Measurements from ENCODE around the gene PPP6R3. TPM values are rescaled to one million over a fixed set of nuclear protein-coding genes. Genes with fewer than 3 reads are reported as not detected.

Gene PPP6R3
- total RNA-seq, 1 experiment from 2014 or later: 138 TPM

DNA sequence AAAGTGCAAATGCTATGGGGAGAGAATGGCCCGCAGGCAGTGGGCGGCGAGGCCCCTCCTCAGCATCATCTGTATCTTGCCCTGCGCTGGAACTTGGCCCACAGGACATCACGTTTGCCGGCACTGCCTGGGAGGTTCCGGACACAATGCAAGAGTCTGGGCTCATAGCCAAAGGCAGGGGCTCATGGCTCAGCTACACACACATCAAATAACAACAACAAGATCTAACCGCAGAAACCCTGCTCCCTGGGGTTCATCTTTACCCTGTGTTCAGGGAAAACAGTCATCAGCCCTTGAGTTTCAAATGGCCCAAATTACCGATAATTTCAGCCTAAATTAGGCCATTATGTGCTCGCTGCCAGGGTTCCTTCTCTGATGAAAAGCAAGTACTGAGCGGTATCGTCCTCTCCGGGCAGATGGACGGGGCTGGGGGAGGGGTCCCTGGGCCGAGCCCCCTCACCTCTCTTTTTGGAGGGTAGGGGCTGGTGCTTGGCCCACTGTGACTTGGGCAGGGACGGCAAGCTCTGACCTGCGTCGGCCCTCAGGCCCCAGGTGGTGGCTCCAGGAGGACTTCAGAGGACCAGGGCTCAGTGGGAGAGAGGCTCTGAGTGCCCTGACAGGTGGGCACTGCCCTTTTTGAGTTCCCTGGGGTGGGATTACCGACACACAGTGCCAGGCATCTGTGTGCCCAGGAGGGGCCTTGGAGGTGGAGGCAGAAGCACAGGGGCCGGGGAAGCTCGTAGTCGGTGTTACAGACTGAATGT is 198.8 kb downstream of the PPP6R3 start:
- Histone ChIP-seq H3K27ac (ENCODE audit: insufficient read length, low read depth, low read length) (no peak overlapping the region), H3K4ac (ENCODE audit: low read depth, low read length) (no peak overlapping the region), H3K9me3 (ENCODE audit: control insufficient read depth, low read depth, low read length) (no peaks in the 10 kb centered on the region), H3K4me1 (ENCODE audit: insufficient read depth, low read length) (no peaks in the 10 kb centered on the region), H3K14ac (ENCODE audit: insufficient read depth, low read length) (no peak overlapping the region), H3K79me2 (ENCODE audit: insufficient read depth, low read length) (no peaks in the 10 kb centered on the region), H2AK5ac (ENCODE audit: insufficient read length, low read length) (no peak overlapping the region), H4K5ac (ENCODE audit: insufficient read length, low read depth, low read length) (no peak overlapping the region), H3K23me2 (ENCODE audit: insufficient read length, low read depth, low read length, poor library complexity, severe bottlenecking) (no peaks in the 10 kb centered on the region), H2BK5ac (ENCODE audit: insufficient read length, low read length) (no peak overlapping the region), H2BK120ac (ENCODE audit: low read depth, low read length, poor library complexity, severe bottlenecking) (no peak overlapping the region), H3K79me1 (ENCODE audit: insufficient read depth, low read depth, low read length, poor library complexity, severe bottlenecking) (no peaks in the 10 kb centered on the region), H3K27me3 (ENCODE audit: insufficient read depth, low read length) (no peaks in the 10 kb centered on the region), H2AFZ (ENCODE audit: low read length) (no peak overlapping the region), H2BK12ac (ENCODE audit: insufficient read length, low read depth, low read length) (no peak overlapping the region), H3K23ac (ENCODE audit: insufficient read length, low read depth, low read length) (no peak overlapping the region), H3K56ac (ENCODE audit: insufficient read length, low read depth, low read length) (no peak overlapping the region), H4K20me1 (ENCODE audit: control insufficient read depth, insufficient read depth, insufficient read length) (no peaks in the 10 kb centered on the region), H3T11ph (ENCODE audit: low read length) (no peak overlapping the region), H2BK15ac (ENCODE audit: low read depth, low read length) (no peak overlapping the region), H4K91ac (ENCODE audit: insufficient read length, low read depth, low read length) (no peak overlapping the region), H3K4me2 (ENCODE audit: insufficient read depth, insufficient read length, low read length) (no peak overlapping the region), H4K8ac (replicated peaks; ENCODE audit: insufficient read length, low read depth, low read length) (no peak overlapping the region), H3K9ac (ENCODE audit: extremely low read depth, insufficient read length, low read length) (no peak overlapping the region), H2BK20ac (ENCODE audit: low read depth, low read length, poor library complexity, severe bottlenecking) (no peak overlapping the region), H3K18ac (ENCODE audit: insufficient read length, low read depth, low read length) (no peak overlapping the region)
- no peaks in the 10 kb centered on the region for H3K4me1 Mint-ChIP-seq
- peaks cover 0 to 6% (median 0%) of the 10 kb centered on the region in 3 experiments; a peak in 1 of 7 replicates for H3K36me3 Mint-ChIP-seq (ENCODE audit: insufficient read depth in 1 of 3, low read depth in 3 of 3)
- no peak overlapping the region for H3K4me3 Mint-ChIP-seq
- WGBS (ENCODE audit: extremely low coverage, insufficient read length, low lambda C conversion rate): no CpG with 5 or more reads among the region's 22 CpGs
- DNase-seq: peak; percentile 25
- peaks cover 6 to 15% of the 10 kb centered on the region in 2 experiments for H3K9me3 Mint-ChIP-seq
- no peak overlapping the region; a peak in 2 of 7 replicates for H3K27ac Mint-ChIP-seq
- TF ChIP-seq, protein P1, sequence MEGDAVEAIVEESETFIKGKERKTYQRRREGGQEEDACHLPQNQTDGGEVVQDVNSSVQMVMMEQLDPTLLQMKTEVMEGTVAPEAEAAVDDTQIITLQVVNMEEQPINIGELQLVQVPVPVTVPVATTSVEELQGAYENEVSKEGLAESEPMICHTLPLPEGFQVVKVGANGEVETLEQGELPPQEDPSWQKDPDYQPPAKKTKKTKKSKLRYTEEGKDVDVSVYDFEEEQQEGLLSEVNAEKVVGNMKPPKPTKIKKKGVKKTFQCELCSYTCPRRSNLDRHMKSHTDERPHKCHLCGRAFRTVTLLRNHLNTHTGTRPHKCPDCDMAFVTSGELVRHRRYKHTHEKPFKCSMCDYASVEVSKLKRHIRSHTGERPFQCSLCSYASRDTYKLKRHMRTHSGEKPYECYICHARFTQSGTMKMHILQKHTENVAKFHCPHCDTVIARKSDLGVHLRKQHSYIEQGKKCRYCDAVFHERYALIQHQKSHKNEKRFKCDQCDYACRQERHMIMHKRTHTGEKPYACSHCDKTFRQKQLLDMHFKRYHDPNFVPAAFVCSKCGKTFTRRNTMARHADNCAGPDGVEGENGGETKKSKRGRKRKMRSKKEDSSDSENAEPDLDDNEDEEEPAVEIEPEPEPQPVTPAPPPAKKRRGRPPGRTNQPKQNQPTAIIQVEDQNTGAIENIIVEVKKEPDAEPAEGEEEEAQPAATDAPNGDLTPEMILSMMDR (conservative IDR thresholded peaks at IDR 0.05): no peak
- H3K27me3 Mint-ChIP-seq (ENCODE audit: low read depth): peaks cover 4% of the 10 kb centered on the region

All from H9 (cell line).